HFFc6 (cell line): ENCODE results near the gene FAM120C. TPM values are rescaled to one million over a fixed set of nuclear protein-coding genes. Genes with fewer than 3 reads are reported as not detected.

ENCODE experiments used
- DNase-seq: peaks from one replicate; pipeline ENCODE4 v3.0.0-alpha.2; 2018
- H3K27ac Mint-ChIP-seq: 2 replicates; pipeline ENCODE4 v1.8.0; 2020; ENCODE audit warnings: mild to moderate bottlenecking, mixed read lengths
- H3K27me3 Mint-ChIP-seq: 2 replicates; pipeline ENCODE4 v1.8.0; 2021; ENCODE audit warnings: mild to moderate bottlenecking, moderate library complexity, mixed read lengths; ENCODE audit not compliant: insufficient read depth
- H3K36me3 Mint-ChIP-seq: 2 replicates; pipeline ENCODE4 v1.8.0; 2021; ENCODE audit warnings: low read depth, mixed read lengths
- H3K4me1 Mint-ChIP-seq: 2 replicates; pipeline ENCODE4 v1.8.0; 2020; ENCODE audit warnings: low read depth, mixed read lengths
- H3K4me3 Mint-ChIP-seq: 2 replicates; pipeline ENCODE4 v1.8.0; 2020; ENCODE audit warnings: mild to moderate bottlenecking, moderate library complexity, mixed read lengths
- H3K9me3 Mint-ChIP-seq: 2 replicates; pipeline ENCODE4 v1.8.0; 2020; ENCODE audit warnings: mild to moderate bottlenecking, mixed read lengths
- total RNA-seq, 6 experiments: library from RNA; stranded (reverse); fragmentation: NEBNext Ultra II Directional; extraction: Animal tissue kit (Norgen Biotek cat#: 25700); gene quantifications; 2 replicates in 1 of 6; 3 replicates in 5 of 6; pipeline ENCODE4 v1.2.3, GENCODE V29; 2021
- TF ChIP-seq, protein P1 (sequence below): fragments of 200-600 bp; sonication (generic); IDR thresholded peaks from 2 replicates; pipeline ENCODE4 v1.5.0; 2021; ENCODE audit warnings: antibody characterized with exemption, mild to moderate bottlenecking

Gene FAM120C
- total RNA-seq, 6 experiments from 2014 or later: 8.3 to 10.0 (median 9.1) TPM

DNA sequence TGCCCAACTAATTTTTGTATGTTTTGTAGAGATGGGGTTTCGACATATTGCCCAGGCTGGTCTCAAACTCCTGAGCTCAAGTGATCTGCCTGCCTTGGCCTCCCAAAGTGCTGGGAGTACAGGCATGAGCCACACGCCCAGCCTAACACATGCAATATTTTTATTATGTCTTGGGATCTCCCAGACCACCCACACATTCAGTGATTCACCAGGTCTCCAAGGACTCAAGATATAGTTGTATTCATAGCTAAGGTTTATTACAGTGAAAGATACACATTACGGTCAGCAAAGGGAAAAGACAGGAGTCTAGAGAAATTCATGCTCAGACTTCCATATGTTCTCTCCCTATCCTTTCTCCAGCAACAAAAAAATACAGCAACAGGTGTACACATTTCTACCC, 25.5 kb upstream of the FAM120C start:
- DNase-seq: no peak
- Mint-ChIP-seq H3K27me3 (peaks cover 3% of the 10 kb centered on the region), H3K27ac (no peak overlapping the region), H3K4me1 (no peaks in the 10 kb centered on the region), H3K36me3 (no peaks in the 10 kb centered on the region), H3K4me3 (no peak overlapping the region), H3K9me3 (no peaks in the 10 kb centered on the region)
- TF ChIP-seq, protein P1, sequence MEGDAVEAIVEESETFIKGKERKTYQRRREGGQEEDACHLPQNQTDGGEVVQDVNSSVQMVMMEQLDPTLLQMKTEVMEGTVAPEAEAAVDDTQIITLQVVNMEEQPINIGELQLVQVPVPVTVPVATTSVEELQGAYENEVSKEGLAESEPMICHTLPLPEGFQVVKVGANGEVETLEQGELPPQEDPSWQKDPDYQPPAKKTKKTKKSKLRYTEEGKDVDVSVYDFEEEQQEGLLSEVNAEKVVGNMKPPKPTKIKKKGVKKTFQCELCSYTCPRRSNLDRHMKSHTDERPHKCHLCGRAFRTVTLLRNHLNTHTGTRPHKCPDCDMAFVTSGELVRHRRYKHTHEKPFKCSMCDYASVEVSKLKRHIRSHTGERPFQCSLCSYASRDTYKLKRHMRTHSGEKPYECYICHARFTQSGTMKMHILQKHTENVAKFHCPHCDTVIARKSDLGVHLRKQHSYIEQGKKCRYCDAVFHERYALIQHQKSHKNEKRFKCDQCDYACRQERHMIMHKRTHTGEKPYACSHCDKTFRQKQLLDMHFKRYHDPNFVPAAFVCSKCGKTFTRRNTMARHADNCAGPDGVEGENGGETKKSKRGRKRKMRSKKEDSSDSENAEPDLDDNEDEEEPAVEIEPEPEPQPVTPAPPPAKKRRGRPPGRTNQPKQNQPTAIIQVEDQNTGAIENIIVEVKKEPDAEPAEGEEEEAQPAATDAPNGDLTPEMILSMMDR: no peak

DNA sequence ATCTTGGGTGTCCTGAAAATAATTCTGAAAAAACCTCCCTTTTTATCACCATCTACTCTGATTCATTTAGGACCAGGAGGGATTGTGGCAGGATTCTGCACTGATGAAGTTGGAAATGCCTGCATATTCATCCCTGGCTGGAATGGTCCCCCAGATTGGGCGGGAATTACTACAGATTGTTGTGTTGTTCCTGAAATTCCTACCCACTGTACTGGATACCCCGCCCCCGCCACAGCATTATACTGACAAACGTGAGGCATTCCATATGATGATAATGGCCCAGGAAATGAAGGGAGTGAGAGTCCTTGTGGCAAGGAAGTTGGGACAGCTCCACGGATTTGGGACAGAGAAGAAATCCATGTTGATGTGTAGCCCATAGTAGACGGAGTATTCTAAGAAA, 15.2 kb upstream of the FAM120C start:
- Mint-ChIP-seq H3K27me3 (peaks cover 2% of the 10 kb centered on the region; the same call in 1 of the 2 replicates), H3K4me3 (no peak overlapping the region), H3K4me1 (no peaks in the 10 kb centered on the region), H3K27ac (no peak overlapping the region), H3K36me3 (no peaks in the 10 kb centered on the region), H3K9me3 (no peaks in the 10 kb centered on the region)
- DNase-seq: no peak
- TF ChIP-seq, protein P1: no peak

DNA sequence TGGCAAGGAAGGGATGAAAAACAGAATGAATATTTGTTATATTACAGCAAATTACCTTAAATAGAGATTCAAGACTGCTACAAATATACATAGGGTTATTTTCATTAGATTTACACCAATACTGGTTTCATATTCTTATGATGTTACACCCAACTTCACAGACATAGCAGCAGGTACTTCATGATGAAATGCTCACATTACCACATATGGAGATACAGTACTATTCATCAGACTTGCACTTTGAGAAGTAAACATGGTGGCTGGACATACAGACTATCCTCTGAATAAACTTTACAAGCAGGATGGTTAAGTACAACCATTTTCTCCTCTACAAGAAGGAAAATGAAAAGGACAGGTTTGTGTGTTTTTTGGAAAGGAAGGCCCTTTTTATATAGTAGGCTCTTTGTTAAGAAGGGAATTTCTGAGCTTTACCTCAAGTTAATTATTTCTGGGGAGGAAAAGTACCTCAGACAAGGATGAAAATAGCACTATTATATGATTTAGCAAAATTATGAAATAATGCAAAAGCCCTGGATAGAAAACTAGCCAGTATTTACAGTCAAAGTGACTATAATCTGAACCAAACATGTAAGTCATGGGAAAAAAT, 12.0 kb upstream of the FAM120C start:
- H3K27ac Mint-ChIP-seq: no peak overlapping the region
- TF ChIP-seq, protein P1: no peak
- H3K36me3 Mint-ChIP-seq: no peaks in the 10 kb centered on the region
- no peak overlapping the region for H3K4me3 Mint-ChIP-seq
- H3K4me1 Mint-ChIP-seq: no peaks in the 10 kb centered on the region
- peaks cover 2% of the 10 kb centered on the region; the same call in 1 of the 2 replicates for H3K27me3 Mint-ChIP-seq
- no peak for DNase-seq
- H3K9me3 Mint-ChIP-seq: no peaks in the 10 kb centered on the region

DNA sequence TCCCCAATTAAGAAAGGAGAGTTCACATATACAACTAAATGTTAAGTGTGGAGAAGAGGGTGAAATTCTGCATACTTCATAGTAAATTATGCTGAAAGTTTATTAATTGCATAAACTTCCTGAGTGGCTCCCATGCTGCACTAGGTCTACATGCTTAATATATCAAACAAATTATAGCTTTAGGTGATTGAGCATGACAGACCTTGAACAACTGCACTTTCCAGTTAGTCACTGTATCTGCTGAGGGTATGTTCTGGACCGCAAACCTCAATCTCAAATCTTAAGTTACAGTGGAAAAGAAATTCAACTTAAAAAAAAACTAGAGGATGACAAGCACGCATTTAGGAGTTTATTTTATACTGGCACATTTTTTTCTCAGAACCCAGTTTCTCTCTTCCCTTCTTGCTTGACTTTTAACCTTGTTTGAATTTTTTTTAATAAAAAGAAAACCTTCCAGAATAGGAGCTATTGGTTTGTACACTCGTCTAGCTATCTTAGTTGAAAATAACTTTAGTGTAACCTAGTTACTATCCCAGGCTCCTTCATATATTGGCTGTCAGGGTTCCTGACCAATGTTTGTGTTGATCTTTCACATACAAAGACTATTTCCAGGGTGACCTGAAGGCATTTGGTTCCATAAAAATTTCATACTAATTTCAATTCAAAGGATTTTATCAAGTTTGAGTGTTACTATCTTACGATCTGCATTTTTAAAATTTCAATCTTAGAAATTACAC, 10.2 kb upstream of the FAM120C start:
- Mint-ChIP-seq H3K27me3 (peaks cover 2% of the 10 kb centered on the region; the same call in 1 of the 2 replicates), H3K4me3 (no peak overlapping the region), H3K36me3 (no peaks in the 10 kb centered on the region), H3K4me1 (no peaks in the 10 kb centered on the region), H3K27ac (no peak overlapping the region), H3K9me3 (no peaks in the 10 kb centered on the region)
- no peak for DNase-seq
- TF ChIP-seq, protein P1: no peak

DNA sequence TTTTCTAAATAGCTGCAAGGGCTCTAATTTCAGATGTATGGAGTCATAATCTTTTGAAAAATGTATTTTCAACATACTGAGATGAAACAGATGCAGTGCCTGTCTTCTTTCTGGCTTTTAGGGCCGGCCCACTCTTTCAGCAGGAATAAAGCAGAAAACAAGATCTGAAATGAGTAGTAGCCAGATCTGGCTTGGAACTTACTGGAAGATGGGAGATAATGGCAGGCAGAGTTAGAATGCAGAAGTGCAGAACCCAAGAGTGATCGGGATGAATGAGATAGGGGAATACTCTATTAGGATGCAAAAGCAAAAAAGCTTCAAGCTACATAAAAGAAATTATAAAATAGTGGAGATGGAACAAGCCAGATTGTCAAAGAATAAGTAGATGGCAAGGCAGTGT, 1.4 kb upstream of the FAM120C start:
- TF ChIP-seq, protein P1: no peak
- Mint-ChIP-seq H3K4me3 (no peak overlapping the region), H3K4me1 (peaks cover 32% of the 10 kb centered on the region), H3K9me3 (no peaks in the 10 kb centered on the region), H3K36me3 (no peaks in the 10 kb centered on the region; the same call in 1 of the 2 replicates), H3K27me3 (peaks cover 2% of the 10 kb centered on the region; the same call in 1 of the 2 replicates), H3K27ac (no peak overlapping the region)
- no peak for DNase-seq
